SH-SY5Y (cell line): ENCODE data around the gene OR5T3.

ENCODE experiments used
- GATA2 ChIP-seq: IDR thresholded peaks from 2 replicates; pipeline ENCODE4 v1.6.1; 2011; ENCODE audit warnings: mild to moderate bottlenecking, low read depth, low read length
- GATA3 ChIP-seq: IDR thresholded peaks from 2 replicates; pipeline ENCODE4 v1.6.1; 2011; ENCODE audit warnings: low read depth, mild to moderate bottlenecking, low read length, moderate library complexity

OR5T3 gene

DNA sequence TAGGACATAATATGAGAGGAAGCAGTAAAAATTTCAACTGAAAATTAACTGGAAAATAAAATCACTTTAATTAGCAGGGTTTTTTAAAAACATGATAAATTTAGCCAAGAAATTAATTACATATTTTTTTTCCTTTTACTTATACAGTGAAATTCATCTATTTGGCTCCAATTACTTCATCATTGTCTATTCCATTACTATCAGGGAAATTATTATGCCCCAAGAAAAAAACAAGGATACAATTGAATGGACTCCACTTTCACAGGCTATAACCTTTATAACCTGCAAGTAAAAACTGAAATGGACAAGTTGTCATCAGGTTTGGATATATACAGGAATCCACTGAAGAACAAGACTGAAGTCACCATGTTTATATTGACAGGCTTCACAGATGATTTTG is at the start of gene OR5T3:
OR5T3 (plus strand) TSS at position 301 of the 400 bp plus-strand sequence; CDS start at position 301, 0 bp downstream.
- no peak for TF ChIP-seq GATA2

DNA sequence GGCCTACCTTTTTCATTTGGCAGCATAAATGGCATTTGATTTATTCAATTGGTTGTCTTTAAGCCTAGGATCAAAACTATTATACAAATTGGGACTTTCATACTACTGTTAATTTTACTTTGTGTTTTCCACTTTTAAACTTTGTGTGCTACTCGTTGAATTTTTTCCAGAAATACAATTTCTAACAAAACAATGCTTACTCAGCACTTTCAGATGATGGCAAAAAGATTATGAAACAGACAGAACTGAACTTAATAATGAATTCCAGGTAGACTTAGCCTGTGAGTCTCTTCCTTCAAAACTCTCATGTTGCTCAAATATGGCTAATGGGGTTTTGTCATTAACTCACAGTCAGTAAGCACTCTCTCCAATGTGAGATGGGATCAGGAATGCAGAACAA is 44.3 kb upstream of the OR5T3 start:
- TF ChIP-seq GATA2 (no peak), GATA3 (no peak)

GRCh38 chr11:56214537-56214936 is 37.5 kb upstream of the OR5T3 start:
- TF ChIP-seq GATA3 (no peak), GATA2 (no peak)

DNA sequence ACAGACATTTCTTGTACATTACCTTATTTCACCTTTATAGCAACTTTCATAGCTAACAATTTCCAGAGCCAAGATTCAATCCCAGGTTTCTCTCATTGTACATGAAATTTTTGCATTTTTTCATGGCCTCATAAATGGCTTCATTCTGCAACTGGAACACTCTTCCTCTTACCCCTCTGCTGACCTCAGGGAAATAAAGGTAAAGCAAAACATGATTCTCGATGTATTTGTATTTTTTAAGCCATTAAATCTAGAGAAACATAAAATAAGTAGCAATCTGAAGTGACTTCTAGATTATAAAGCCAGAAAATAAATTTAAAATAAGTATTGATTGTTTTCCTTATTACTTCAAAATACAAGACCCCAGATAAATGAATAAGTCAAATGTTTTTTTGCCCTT is 17.9 kb upstream of the OR5T3 start, which contains the start of gene OR5T2:
OR5T2 (minus strand) TSS at position 101 of the 400 bp plus-strand sequence. CDS start 1,193 bp downstream, outside the sequence.
- TF ChIP-seq GATA2 (no peak), GATA3 (no peak)

DNA sequence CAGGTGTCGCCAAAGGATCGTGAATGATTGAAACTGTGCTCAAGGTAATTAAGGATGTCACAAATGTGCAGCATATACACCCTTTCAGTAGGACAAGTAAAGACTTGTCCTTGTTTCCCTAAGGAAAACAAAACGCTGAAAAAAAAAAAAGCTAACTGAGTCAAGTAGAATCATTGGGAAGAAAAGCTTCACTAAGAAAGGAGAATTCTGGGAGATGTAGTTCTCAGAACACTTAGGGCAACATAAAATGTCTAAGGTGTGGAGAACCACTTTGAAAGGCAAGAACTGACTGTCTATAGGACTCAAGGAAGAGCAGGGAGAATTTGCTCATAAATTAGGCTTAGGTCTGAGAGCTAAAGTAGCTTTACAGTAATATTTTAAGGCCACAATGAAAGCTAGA is 19.0 kb downstream of the OR5T3 start:
- TF ChIP-seq GATA3, result no peak
- no peak for TF ChIP-seq GATA2

DNA sequence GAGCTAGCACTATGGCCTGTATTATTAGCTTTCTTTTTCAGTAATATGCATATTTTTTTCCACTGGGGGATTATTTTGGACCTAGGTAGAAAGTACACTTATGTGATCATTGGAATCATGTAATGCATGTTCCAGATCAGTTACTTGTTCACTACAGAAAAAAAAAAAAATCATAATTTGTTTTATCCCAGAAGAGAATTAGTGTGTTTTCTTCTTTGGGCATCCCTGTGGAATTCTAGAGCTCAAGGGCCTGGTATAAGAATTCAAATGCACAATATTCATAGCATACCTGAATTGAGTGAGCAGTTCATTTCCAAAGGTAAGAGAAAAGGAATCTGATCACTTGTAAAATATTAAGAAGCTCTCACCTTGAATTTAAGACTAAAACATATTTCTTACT is 21.8 kb downstream of the OR5T3 start, which contains the start of gene OR5T1:
OR5T1 (plus strand) TSS at position 301 of the 400 bp plus-strand sequence. CDS start 1,485 bp downstream, outside the sequence.
- no peak for TF ChIP-seq GATA2
- no peak for TF ChIP-seq GATA3

DNA sequence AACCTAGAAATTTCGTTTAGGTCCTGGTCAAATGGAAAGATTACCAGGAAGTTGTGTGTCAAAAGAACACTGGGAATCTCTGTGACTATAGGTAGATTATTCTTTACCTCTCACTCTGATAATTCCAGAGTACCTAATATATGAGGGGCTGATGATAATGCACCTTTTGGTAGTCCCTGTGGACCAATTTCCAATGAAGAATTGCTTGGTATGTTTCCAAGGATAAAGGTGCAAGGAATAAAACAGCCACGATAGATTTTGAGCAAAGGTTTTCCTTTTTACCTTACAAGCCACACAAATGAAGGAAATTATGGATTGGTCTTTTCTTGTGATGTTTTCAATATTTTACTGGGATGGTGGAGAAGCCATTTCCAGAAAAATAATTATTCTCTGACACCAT is 40.1 kb downstream of the OR5T3 start, which contains the start of gene OR8H1:
OR8H1 (minus strand) TSS at position 101 of the 400 bp plus-strand sequence. CDS start 1,192 bp downstream, outside the sequence.
- TF ChIP-seq GATA3 (no peak), GATA2 (no peak)

DNA sequence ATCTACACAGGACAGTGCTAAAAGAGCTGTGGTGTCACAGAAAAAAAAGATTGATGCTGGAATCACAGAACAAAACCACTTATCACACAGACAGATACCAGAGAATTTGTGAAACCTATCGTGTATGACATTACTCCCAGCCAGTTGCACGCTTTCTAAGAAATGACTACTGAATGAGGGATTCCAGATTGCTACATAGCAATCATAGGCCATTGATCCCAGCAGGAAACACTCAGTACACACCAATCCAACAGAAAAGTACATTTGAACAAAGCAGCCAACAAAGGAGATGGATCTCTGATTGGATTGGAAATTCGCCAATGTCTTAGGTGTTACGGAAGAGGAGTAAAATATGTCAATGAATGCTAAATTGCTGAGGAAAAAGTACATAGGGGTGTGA is 44.8 kb downstream of the OR5T3 start:
- TF ChIP-seq GATA3, result no peak
- no peak for TF ChIP-seq GATA2
